Progenitor cell of endocrine pancreas (in vitro differentiated cells): Measurements from ENCODE around the gene OR5M8. TPM values are rescaled to one million over a fixed set of nuclear protein-coding genes. Genes with fewer than 3 reads are reported as not detected.

ENCODE experiments used
- DNase-seq: peaks from one replicate; pipeline ENCODE4 v3.0.0; 2021; ENCODE audit warnings: low spot score; ENCODE audit not compliant: unreplicated experiment
- H3K27ac Mint-ChIP-seq: 2 replicates; pipeline ENCODE4 v1.8.0; 2021; ENCODE audit warnings: mild to moderate bottlenecking, moderate library complexity, mixed read lengths
- H3K27me3 Mint-ChIP-seq: 2 replicates; pipeline ENCODE4 v1.8.0; 2021; ENCODE audit warnings: mixed read lengths
- H3K36me3 Mint-ChIP-seq: 2 replicates; pipeline ENCODE4 v1.8.0; 2022; ENCODE audit warnings: mixed read lengths; ENCODE audit not compliant: insufficient read depth
- H3K4me1 Mint-ChIP-seq: 2 replicates; pipeline ENCODE4 v1.8.0; 2021; ENCODE audit warnings: low read depth, mixed read lengths
- H3K4me3 Mint-ChIP-seq: 2 replicates; pipeline ENCODE4 v1.8.0; 2021; ENCODE audit warnings: low read depth, mild to moderate bottlenecking, moderate library complexity, mixed read lengths
- H3K9me3 Mint-ChIP-seq: 2 replicates; pipeline ENCODE4 v1.8.0; 2021; ENCODE audit warnings: low read depth, mixed read lengths
- total RNA-seq: library from RNA; stranded (reverse); gene quantifications from 2 replicates; pipeline ENCODE4 v1.2.1, GENCODE V29; 2021
- TF ChIP-seq, protein P1 (sequence below): fragments of 200-600 bp; sonication (generic); IDR thresholded peaks from one replicate; pipeline ENCODE4 v1.5.0; 2021; ENCODE audit warnings: antibody characterized with exemption, mild to moderate bottlenecking; ENCODE audit not compliant: unreplicated experiment

Gene OR5M8
- total RNA-seq, 1 donor from 2014 or later: not detected

DNA sequence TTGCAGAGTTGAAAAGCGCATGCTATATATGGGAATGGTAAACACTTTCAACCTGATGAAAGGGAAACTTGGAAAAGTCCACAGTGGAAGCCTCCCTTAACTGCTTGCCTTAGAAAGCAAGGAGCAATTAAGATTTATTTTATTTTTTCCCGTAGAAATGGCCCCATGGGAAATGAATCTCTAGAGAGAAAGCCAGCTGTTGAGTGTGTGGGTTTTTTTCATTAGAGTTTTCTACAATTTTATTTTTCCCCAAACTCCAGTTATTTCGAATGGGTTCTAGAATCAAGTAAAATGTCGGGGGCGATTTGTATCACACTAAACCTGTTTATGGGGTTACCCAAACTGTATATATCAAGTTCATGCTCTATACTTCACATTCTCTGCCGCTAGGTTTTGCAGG lies 17.9 kb downstream of the OR5M8 start, which contains the start of gene OR5M3:
Gene OR5M3 (minus strand): TSS at position 101 of the 400 bp plus-strand sequence. CDS start 2,855 bp downstream, outside the sequence.
- H3K27me3 Mint-ChIP-seq: no peaks in the 10 kb centered on the region
- H3K4me1 Mint-ChIP-seq: peaks cover 18% of the 10 kb centered on the region
- TF ChIP-seq, protein P1, sequence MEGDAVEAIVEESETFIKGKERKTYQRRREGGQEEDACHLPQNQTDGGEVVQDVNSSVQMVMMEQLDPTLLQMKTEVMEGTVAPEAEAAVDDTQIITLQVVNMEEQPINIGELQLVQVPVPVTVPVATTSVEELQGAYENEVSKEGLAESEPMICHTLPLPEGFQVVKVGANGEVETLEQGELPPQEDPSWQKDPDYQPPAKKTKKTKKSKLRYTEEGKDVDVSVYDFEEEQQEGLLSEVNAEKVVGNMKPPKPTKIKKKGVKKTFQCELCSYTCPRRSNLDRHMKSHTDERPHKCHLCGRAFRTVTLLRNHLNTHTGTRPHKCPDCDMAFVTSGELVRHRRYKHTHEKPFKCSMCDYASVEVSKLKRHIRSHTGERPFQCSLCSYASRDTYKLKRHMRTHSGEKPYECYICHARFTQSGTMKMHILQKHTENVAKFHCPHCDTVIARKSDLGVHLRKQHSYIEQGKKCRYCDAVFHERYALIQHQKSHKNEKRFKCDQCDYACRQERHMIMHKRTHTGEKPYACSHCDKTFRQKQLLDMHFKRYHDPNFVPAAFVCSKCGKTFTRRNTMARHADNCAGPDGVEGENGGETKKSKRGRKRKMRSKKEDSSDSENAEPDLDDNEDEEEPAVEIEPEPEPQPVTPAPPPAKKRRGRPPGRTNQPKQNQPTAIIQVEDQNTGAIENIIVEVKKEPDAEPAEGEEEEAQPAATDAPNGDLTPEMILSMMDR: no peak
- H3K36me3 Mint-ChIP-seq: no peaks in the 10 kb centered on the region
- no peak for DNase-seq
- peaks cover 3% of the 10 kb centered on the region for H3K9me3 Mint-ChIP-seq
- H3K27ac Mint-ChIP-seq: no peak within 1 kb of the TSS
- H3K4me3 Mint-ChIP-seq: no peak within 1 kb of the TSS

DNA sequence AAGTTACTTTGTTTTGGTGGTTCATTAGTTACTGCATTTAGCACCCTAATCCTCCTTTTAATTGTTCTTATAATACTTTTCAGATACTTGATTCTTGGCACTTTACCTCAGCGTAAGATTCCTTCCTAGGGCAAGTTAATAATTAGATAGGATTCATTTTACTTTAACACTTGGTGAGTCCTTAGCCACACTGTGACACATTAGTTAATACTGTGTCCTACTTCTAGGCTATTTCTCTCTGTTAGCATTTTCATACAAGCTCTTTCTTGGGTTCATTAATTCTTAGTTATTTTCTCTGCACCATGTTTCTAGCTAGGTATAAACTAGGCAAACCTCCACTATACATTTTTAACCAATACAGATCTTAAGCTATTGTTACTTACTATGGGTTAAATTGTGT lies 34.1 kb downstream of the OR5M8 start:
- Mint-ChIP-seq H3K4me3 (no peak overlapping the region), H3K36me3 (no peaks in the 10 kb centered on the region), H3K4me1 (peaks cover 8% of the 10 kb centered on the region), H3K27me3 (no peaks in the 10 kb centered on the region), H3K27ac (no peak overlapping the region), H3K9me3 (peaks cover 5% of the 10 kb centered on the region)
- DNase-seq: no peak
- TF ChIP-seq, protein P1: no peak

DNA sequence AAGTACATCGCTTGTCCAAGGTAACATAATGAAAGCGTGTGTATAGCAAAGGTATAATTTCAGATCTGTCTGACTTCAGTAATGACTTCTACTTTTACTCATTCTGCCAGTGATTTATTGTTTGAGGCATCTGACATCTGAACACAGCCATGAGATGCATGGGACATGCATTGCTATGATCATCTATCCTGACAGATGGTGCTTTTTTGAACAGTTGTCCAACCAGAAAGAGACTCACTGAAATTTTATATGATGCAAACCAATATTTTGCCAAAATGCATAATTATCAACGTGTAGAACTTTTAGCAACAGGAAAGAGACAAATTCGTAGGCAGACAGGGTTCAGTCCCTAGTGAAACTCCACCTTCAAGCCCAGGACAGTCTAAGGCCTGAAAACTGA lies 37.6 kb downstream of the OR5M8 start:
- TF ChIP-seq, protein P1: no peak
- H3K36me3 Mint-ChIP-seq: no peaks in the 10 kb centered on the region
- no peak overlapping the region for H3K4me3 Mint-ChIP-seq
- peaks cover 5% of the 10 kb centered on the region for H3K4me1 Mint-ChIP-seq
- no peaks in the 10 kb centered on the region for H3K27me3 Mint-ChIP-seq
- peaks cover 12% of the 10 kb centered on the region for H3K9me3 Mint-ChIP-seq
- H3K27ac Mint-ChIP-seq: no peak overlapping the region
- no peak for DNase-seq

Other genes starting within 250 kb of the OR5M8 start
- not detected in 2 replicates for gene OR5T3, start 239.1 kb downstream of the OR5M8 start, total RNA-seq
- gene OR5T1, start 217.2 kb downstream of the OR5M8 start, total RNA-seq: not detected in 2 replicates
- gene OR8H1, start 199.1 kb downstream of the OR5M8 start, total RNA-seq: not detected in 2 replicates
- not detected in 2 replicates for gene OR8K3, start 176.2 kb downstream of the OR5M8 start, total RNA-seq
- not detected in 2 replicates for gene OR8K1, start 145.3 kb downstream of the OR5M8 start, total RNA-seq
- gene OR8J1, start 137.1 kb downstream of the OR5M8 start, total RNA-seq: not detected in 2 replicates
- gene OR8U1, start 115.7 kb downstream of the OR5M8 start, total RNA-seq: not detected in 2 replicates
- not detected in 2 replicates for gene OR5AL1, start 78.7 kb downstream of the OR5M8 start, total RNA-seq
- not detected in 2 replicates for gene OR5M3, start 18.0 kb downstream of the OR5M8 start, total RNA-seq
- gene OR5M11, start 51.9 kb upstream of the OR5M8 start, total RNA-seq: not detected in 2 replicates
- not detected in 2 replicates for gene OR5M10, start 86.4 kb upstream of the OR5M8 start, total RNA-seq
- gene OR5M1, start 123.5 kb upstream of the OR5M8 start, total RNA-seq: not detected in 2 replicates
- not detected in 2 replicates for gene OR5AP2, start 151.1 kb upstream of the OR5M8 start, total RNA-seq
- not detected in 2 replicates for gene OR5AR1, start 172.3 kb upstream of the OR5M8 start, total RNA-seq
- gene OR9G1, start 207.7 kb upstream of the OR5M8 start, total RNA-seq: not detected in 2 replicates